Measurements from ENCODE around the gene KANSL1L. TPM values are rescaled to one million over a fixed set of nuclear protein-coding genes. Genes with fewer than 3 reads are reported as not detected.

KANSL1L gene
- total RNA-seq, 1 experiment from 2014 or later, result 5.7 TPM

DNA sequence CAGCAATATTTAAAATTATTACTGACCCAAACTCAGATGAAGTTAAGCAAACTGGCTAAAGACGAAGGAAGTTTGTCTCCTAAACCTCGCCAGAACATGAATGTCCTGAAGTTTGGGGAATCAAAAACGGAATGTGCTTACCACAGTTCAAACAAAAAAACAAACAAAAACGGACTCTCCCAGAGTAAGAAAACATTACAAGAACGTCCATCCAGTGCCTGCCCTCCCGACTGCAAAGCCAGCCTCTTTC lies 1.1 kb downstream of the KANSL1L start:
- no TSS peak for BruUV-seq (replicated peaks)
- DNase-seq, result no peak
- H3K4me1 ChIP-seq, result 0 out of 2 replicates have a peak, but pooled peaks cover 7% of the 10 kb centered on the region
- Mint-ChIP-seq H3K4me3 (ENCODE audit: unreplicated experiment) (peak overlapping the region; percentile 94), H3K27ac (ENCODE audit: unreplicated experiment) (peak overlapping the region; percentile 93), H3K27me3 (ENCODE audit: insufficient read depth, unreplicated experiment) (no peaks in the 10 kb centered on the region), H3K36me3 (ENCODE audit: insufficient read depth, unreplicated experiment) (peaks cover 15% of the 10 kb centered on the region), H3K4me1 (ENCODE audit: low read depth, unreplicated experiment) (peaks cover 17% of the 10 kb centered on the region), H3K9me3 (ENCODE audit: unreplicated experiment) (no peaks in the 10 kb centered on the region)
- peak overlapping the region; percentile 84 for H3K4me3 ChIP-seq (ENCODE audit: low read depth, low read length)
- H3K9me3 ChIP-seq, result no peaks in the 10 kb centered on the region
- TF ChIP-seq, protein P1, sequence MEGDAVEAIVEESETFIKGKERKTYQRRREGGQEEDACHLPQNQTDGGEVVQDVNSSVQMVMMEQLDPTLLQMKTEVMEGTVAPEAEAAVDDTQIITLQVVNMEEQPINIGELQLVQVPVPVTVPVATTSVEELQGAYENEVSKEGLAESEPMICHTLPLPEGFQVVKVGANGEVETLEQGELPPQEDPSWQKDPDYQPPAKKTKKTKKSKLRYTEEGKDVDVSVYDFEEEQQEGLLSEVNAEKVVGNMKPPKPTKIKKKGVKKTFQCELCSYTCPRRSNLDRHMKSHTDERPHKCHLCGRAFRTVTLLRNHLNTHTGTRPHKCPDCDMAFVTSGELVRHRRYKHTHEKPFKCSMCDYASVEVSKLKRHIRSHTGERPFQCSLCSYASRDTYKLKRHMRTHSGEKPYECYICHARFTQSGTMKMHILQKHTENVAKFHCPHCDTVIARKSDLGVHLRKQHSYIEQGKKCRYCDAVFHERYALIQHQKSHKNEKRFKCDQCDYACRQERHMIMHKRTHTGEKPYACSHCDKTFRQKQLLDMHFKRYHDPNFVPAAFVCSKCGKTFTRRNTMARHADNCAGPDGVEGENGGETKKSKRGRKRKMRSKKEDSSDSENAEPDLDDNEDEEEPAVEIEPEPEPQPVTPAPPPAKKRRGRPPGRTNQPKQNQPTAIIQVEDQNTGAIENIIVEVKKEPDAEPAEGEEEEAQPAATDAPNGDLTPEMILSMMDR (IDR thresholded peaks at IDR 0.05; ENCODE audit: insufficient read depth in 1 of 2, low read depth in 1 of 2, low read length in 1 of 2, severe bottlenecking in 1 of 2, unreplicated experiment in 1 of 2), result no peak
- no peaks in the 10 kb centered on the region for H3K27me3 ChIP-seq (replicated peaks; ENCODE audit: control insufficient read depth, insufficient read depth, low read length)
- no peaks in the 10 kb centered on the region for H3K36me3 ChIP-seq (ENCODE audit: control insufficient read depth, insufficient read depth, low read length)
- ChIA-PET POLR2A (no interaction called here), CTCF (no interaction called here)
- intact Hi-C loops (cut with micrococcal nuclease; ENCODE audit: unreplicated experiment), result loop anchor here (1.0 to 10.0 kb wide), 5 partner anchors 11 to 1903 kb away; partner anchors contain the start of genes PIKFYVE and RPE

DNA sequence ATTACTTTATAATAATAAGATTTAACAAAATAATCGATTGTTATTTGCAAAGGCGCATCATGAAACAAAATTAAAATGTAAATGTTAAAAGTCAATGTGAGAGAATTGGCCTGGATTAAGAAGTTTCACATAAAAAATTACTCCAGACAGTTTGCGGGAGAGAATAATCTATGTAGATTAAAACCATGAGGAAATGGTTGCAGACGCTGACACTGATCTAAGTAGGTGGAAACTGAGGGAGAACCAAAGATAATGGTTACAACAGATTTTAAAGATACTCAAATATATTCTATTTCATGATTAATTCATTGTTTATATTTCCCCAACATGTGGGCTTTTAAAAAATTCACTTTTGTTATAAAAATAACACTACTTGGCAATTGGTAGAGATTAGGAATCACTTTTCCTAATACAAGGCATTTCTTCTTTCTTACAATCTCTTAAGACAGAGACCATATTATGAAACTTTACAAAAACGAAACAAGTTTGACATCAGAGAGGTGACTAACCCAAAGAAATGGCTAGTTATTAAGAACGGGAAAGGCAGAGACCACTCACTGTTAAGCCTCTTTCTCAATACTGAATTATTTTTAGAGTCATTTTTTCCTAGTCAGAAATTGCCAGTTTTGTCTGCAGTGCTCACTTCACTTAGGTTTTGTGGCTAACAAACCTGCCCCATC lies 1.6 kb downstream of the KANSL1L start:
- CTCF ChIA-PET, result no interaction called here
- no TSS peak for BruUV-seq (replicated peaks)
- no peaks in the 10 kb centered on the region for H3K27me3 Mint-ChIP-seq (ENCODE audit: insufficient read depth, unreplicated experiment)

DNA sequence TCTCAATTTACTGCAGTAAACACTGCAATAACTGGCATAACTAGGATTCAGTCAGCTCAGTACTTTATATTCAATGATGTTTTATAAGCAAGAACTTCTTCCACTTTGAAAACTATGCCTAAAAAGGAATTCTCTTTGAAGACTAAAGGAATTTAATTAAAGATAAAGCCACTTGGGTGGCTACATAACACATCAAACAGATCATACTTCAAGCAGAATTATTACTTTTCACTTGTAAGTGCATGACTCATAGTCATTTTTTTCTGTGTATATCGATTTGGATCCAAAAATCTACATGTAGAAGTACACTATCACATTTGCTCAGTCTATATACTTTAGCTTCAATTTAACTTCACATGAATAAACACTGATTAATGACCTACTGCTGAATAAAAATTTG lies 4.0 kb downstream of the KANSL1L start:
- intact Hi-C loops (cut with micrococcal nuclease; ENCODE audit: unreplicated experiment), result no loop called here
- Histone ChIP-seq H3K36me3 (ENCODE audit: control insufficient read depth, insufficient read depth, low read length) (no peaks in the 10 kb centered on the region), H3K4me3 (ENCODE audit: low read depth, low read length) (no peak overlapping the region), H3K9me3 (no peaks in the 10 kb centered on the region), H3K4me1 (0 out of 2 replicates have a peak, but pooled peaks cover 5% of the 10 kb centered on the region), H3K27me3 (replicated peaks; ENCODE audit: control insufficient read depth, insufficient read depth, low read length) (no peaks in the 10 kb centered on the region)
- H3K4me1 Mint-ChIP-seq (ENCODE audit: low read depth, unreplicated experiment), result peaks cover 21% of the 10 kb centered on the region
- H3K36me3 Mint-ChIP-seq (ENCODE audit: insufficient read depth, unreplicated experiment), result peaks cover 15% of the 10 kb centered on the region
- CTCF ChIA-PET, result no interaction called here
- no peaks in the 10 kb centered on the region for H3K9me3 Mint-ChIP-seq (ENCODE audit: unreplicated experiment)
- H3K27ac Mint-ChIP-seq (ENCODE audit: unreplicated experiment), result no peak overlapping the region
- TF ChIP-seq, protein P1 (IDR thresholded peaks at IDR 0.05; ENCODE audit: insufficient read depth in 1 of 2, low read depth in 1 of 2, low read length in 1 of 2, severe bottlenecking in 1 of 2, unreplicated experiment in 1 of 2), result no peak
- no TSS peak for BruUV-seq (replicated peaks)
- H3K27me3 Mint-ChIP-seq (ENCODE audit: insufficient read depth, unreplicated experiment), result no peaks in the 10 kb centered on the region
- no peak for DNase-seq
- no peak overlapping the region for H3K4me3 Mint-ChIP-seq (ENCODE audit: unreplicated experiment)
- POLR2A ChIA-PET, result no interaction called here

More for the DNA sequence above, 1.6 kb downstream of the KANSL1L start:
- POLR2A ChIA-PET, result no interaction called here
- H3K36me3 Mint-ChIP-seq (ENCODE audit: insufficient read depth, unreplicated experiment), result peaks cover 15% of the 10 kb centered on the region
- peak in 1 of 2 experiments; percentile 5 for DNase-seq
- Histone ChIP-seq H3K36me3 (ENCODE audit: control insufficient read depth, insufficient read depth, low read length) (no peaks in the 10 kb centered on the region), H3K4me3 (ENCODE audit: low read depth, low read length) (peak overlapping the region; percentile 84), H3K27me3 (replicated peaks; ENCODE audit: control insufficient read depth, insufficient read depth, low read length) (no peaks in the 10 kb centered on the region), H3K4me1 (0 out of 2 replicates have a peak, but pooled peaks cover 7% of the 10 kb centered on the region), H3K9me3 (no peaks in the 10 kb centered on the region)
- no peaks in the 10 kb centered on the region for H3K9me3 Mint-ChIP-seq (ENCODE audit: unreplicated experiment)
- H3K4me1 Mint-ChIP-seq (ENCODE audit: low read depth, unreplicated experiment), result peaks cover 17% of the 10 kb centered on the region
- H3K27ac Mint-ChIP-seq (ENCODE audit: unreplicated experiment), result peak overlapping the region; percentile 93
- TF ChIP-seq, protein P1 (IDR thresholded peaks at IDR 0.05; ENCODE audit: insufficient read depth in 1 of 2, low read depth in 1 of 2, low read length in 1 of 2, severe bottlenecking in 1 of 2, unreplicated experiment in 1 of 2), result no peak
- intact Hi-C loops (cut with micrococcal nuclease; ENCODE audit: unreplicated experiment), result loop anchor here (1.0 to 10.0 kb wide), 5 partner anchors 12 to 1902 kb away; partner anchors contain the start of genes PIKFYVE and RPE
- H3K4me3 Mint-ChIP-seq (ENCODE audit: unreplicated experiment), result peak overlapping the region; percentile 94
